GM19099 (cell line): ENCODE results near the gene FGF21.

ENCODE experiments used
- POLR2A ChIP-seq: IDR thresholded peaks from 3 replicates; pipeline ENCODE4 v1.6.1; 2011; ENCODE audit warnings: low read depth; ENCODE audit not compliant: insufficient read length; ENCODE audit errors: extremely low read depth

The FGF21 gene

GRCh38 chr19:48755084-48755641, at the start of gene FGF21:
TSS of gene FGF21 (plus strand) at chr19:48755524. CDS start at chr19:48756237, 713 bp downstream.
- no peak for TF ChIP-seq POLR2A

GRCh38 chr19:48708471-48708870, 46.9 kb upstream of the FGF21 start:
- TF ChIP-seq POLR2A = no peak

DNA sequence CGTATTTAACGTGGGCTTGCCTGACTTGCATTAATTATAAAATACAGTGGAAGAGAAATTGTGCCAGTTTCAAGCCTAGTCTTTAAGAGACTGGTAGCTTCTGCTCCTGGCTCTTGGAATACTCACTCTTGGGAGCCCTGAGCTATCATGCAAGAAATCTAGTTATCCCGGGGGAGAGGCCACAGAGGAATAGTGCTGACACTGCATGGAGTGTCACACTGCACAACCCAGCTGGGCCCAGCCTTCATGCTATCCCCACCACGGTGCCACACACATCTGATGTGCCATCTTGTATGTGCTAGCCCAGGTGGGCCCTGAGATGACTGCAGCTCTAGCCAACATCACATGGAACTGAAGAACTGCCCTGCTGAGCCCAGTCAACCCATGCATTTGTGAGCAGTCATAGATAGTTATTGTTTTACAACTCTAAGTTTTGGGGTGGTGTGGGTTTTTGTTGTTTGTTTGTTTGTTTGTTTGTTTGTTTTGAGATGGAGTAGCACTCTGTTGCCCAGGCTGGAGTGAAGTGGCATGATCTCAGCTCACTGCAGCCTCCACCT, 44.1 kb upstream of the FGF21 start:
- no peak for TF ChIP-seq POLR2A

DNA sequence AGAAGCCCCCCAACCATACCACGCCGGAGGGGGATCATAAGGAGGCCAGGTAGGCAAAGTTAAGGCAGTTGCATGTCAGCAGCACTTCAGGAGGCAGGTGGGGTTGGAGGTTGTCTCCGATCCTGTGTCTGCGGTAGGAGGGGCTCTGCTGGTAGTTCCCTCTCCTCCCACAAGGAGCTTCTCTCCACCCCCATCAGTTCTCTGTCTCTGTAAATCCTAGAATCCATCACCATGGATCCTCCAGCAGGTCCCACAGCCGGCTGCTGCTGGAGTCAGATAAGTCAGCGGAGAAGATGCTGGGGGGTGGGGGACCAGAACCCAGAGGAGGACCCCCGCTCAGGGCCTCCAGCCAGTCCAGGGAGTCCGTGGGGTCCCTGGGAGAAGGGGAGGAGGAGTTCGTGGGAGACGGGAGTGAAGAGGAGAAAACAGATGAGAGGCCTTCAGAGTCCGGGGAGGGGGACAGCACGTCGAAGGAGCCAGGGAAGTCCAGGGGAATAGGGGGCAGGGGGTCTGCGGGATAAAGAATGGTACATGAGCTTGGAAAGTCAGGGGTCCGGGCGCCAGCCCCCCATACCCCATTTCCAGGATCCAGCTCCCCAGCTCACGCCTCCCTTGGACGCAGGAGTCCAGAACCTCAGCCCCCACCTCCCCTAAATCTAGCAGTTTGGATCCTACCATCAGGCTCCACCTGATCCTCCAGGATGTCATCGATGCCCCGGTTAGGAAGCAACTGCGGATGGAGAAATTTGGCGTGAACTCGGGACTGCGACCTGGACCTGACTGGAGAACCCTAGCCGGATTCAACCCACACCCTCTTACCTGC, 42.1 kb upstream of the FGF21 start:
- TF ChIP-seq POLR2A = no peak

DNA sequence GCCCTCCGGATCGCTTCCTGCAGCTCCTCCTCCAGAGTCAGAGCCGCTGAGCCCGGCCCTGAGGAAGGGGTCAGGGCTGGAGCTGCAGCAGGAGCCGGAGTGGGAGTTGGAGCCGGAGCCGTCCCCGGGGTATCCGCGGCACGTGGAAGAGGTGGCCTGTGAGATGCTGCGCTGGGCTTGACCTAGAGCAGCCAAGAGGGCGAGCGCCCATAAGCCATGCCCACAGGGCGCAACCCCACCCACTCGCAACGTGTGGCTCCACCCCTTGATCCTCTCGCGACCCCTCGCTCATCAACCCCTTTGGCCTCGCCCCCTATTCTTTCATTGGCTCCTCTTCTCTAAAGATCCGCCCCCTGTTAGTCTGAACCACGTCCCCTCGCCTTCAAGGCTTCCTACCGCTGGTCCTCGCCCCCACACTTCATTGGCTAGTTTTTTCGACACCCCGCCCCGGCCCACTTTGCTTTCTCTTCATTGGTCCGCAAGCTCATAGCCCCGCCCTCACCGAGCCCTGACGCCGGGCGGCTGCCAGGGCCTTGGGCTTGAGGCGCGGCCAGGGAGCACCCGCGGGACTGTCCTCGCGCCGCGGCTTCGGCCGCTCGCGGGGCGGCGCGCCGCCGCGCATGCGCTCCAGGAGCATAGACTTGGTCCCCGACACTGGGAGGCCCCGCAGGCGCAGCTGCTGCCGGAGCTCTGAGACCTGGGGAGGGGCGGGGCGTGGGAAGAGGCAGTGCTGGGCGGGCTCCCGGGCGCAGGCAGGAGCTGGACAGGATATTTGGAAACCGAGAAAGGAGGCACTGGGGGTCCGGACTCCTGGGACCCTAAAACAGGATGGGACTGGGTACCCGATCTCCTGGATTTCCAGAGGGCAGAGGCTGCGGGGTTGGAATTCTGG, 41.2 kb upstream of the FGF21 start:
- TF ChIP-seq POLR2A = peak; percentile 61

DNA sequence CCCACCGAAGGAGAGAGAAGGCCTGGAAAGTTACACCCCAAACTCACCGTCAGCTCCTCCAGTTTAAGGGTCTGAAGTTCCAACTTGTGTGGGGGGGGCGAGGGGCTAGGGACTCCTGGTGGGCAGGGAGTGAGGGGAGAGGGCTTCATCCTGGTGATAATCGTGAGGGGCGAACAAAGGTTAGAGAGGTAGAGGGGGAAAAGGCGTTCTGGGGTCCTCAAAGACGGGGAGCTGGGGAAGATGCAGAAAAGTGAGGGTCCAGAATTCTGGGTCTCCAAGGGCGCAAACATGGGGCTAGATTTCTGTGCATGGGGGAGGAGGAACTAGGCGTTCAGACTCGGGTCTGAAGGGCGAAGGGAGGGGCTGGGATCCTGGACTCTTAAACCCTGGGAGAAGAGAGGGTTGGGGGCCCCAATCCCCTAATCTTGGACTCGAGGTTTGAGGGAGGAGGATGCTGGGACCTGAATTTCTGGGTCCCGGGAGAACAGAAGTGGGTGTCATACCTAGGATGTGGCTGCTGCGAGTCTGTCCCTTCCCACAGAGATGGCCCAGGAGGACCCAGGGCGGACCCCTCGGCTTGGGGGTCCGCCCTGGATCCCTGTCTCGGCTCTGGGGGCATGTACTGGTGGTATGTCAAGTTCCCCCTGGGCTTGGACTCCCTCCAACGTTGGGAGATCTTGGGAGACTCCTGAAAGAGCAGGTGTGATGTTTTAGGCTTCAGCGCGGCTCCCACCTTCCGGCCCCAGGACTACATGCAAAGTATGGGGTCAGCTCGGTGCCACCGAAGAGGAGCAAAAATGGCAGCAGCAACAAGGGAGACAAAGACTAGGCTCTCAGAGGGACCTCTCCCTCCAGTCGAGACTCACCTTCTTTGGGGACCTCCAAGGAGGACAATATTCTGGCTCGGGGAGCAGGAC, 40.3 kb upstream of the FGF21 start:
- no peak for TF ChIP-seq POLR2A

GRCh38 chr19:48715681-48716171, 39.6 kb upstream of the FGF21 start:
- no peak for TF ChIP-seq POLR2A

- no peak for TF ChIP-seq POLR2A
These were observed 38.6 kb upstream of the FGF21 start for GRCh38 chr19:48716562-48717291.

GRCh38 chr19:48718711-48719231, 36.6 kb upstream of the FGF21 start:
- TF ChIP-seq POLR2A = no peak

- TF ChIP-seq POLR2A = no peak
These were observed 35.8 kb upstream of the FGF21 start, which contains the start of gene MAMSTR for GRCh38 chr19:48719263-48720171. TSS of gene MAMSTR (minus strand) at chr19:48719725. CDS start at chr19:48719031, 694 bp downstream.

DNA sequence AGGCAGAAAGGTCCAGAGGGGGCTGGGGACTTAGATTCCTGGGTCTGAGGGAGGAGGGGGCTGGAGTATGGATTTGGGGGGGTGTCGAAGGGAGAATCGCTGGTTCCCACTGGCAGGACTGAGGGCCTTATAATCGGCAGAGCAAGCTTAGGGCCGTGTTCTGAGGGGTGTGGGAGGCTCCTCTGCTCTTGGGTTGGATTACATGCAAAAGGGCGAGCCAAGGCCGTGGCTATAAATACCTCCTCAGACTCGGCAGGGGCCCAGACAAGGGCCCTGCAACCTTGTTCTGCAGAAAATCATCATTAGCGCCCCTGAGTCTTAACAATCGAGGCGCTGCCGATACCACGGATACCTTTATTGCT, 35.1 kb upstream of the FGF21 start:
- TF ChIP-seq POLR2A = no peak
